Urinary bladder (tissue), 4 donors: ENCODE results near the gene ELAVL4. TPM values are rescaled to one million over a fixed set of nuclear protein-coding genes. Genes with fewer than 3 reads are reported as not detected.

Experiments
- DNase-seq: peaks from one replicate; pipeline ENCODE4 v3.0.0-alpha.2; 2015; ENCODE audit errors: extremely low spot score
- H3K27ac ChIP-seq: one replicate; pipeline ENCODE4 v1.5.1; 2013; ENCODE audit warnings: low read depth, mild to moderate bottlenecking, moderate library complexity
- H3K36me3 ChIP-seq: one replicate; pipeline ENCODE4 v1.6.1; 2013; ENCODE audit warnings: mild to moderate bottlenecking, moderate library complexity; ENCODE audit not compliant: insufficient read depth
- H3K4me1 ChIP-seq: one replicate; pipeline ENCODE4 v1.6.1; 2013; ENCODE audit warnings: mild to moderate bottlenecking, moderate library complexity; ENCODE audit not compliant: insufficient read depth
- H3K4me3 ChIP-seq: one replicate; pipeline ENCODE4 v1.5.1; 2013; ENCODE audit warnings: low read depth, low read length
- WGBS: extraction: QIAGEN DNeasy Blood & Tissue Kit; methylation state at CpG from one replicate; pipeline ENCODE4 v1.1.7; 2013; 5-methylcytosine and 5-hydroxymethylcytosine counted together
- polyA plus RNA-seq: library from polyadenylated mRNA; stranded (reverse); fragments of 200-250 nt; gene quantifications from one replicate; pipeline ENCODE4 v1.2.3, GENCODE V29; 2013
- total RNA-seq: library from RNA; depleted of rRNA; stranded (reverse); fragments of >200 nt; gene quantifications from one replicate; pipeline ENCODE4 v1.2.3, GENCODE V29; 2014
- donor health status: healthy with polysubstance abuse.
- donor health status: healthy.

The ELAVL4 gene
- total RNA-seq, result 5.7 TPM
- polyA plus RNA-seq, result 1.2 TPM

DNA sequence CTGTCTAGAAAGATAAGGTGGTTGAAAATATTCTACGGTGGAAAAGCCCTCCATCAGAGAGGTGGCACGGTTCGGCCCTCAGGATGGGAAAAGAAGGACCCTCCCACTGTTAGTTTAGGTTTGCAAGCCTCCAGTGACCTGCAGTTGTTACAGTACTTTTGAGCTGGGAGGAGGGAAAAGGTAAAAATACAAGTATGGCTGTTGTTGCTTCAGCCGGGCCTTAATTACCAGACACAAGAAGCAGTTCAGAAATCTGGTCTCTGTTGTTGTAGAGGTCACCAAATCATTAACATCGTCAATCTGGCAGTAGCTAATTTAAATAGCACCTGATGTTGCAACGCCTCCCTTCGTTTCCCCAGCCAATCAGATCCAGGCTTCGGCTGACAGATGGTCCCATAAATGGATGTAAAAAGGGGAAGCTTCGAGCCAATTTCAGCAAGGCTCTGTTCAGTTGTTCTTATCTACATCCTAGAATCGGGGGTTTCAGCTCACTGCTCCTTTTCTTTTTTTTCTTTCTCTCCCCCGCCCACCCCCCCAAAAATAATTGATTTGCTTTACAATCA, at the start of gene ELAVL4:
TSS of gene ELAVL4 (plus strand) at position 424 of the 563 bp plus-strand sequence. CDS start 270 bp downstream, outside the sequence.
- WGBS, result 43% methylated on average over 11 of the region's 11 CpGs
- no peak for DNase-seq
- no peak within 1 kb of the TSS for H3K4me3 ChIP-seq

DNA sequence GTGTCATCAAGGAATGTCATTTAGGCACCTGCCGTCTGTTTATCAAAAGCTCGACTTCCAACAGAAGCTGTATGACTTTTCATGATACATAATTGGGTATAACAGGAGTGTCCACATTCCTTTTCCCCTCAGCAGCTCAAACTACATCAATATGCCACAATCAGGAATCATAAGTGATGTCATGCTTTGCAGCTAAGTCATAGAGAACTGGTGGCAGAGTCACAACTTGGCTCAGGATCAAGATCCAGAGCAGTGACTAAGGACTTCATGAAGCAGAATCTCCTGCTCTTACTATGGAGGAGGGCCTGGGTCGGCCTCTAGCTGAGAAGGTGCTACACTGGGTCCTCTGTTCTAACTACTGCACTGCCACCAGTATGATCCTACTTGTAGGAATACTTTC, 48.4 kb upstream of the ELAVL4 start:
- H3K4me1 ChIP-seq, result no peaks in the 10 kb centered on the region
- no peak overlapping the region for H3K4me3 ChIP-seq
- whole genome bisulfite sequencing, result 76% methylated on average over 3 of the region's 3 CpGs
- H3K27ac ChIP-seq, result no peak overlapping the region
- DNase-seq, result no peak
- H3K36me3 ChIP-seq, result no peaks in the 10 kb centered on the region

More for the DNA sequence above, at the start of gene ELAVL4:
- H3K4me1 ChIP-seq, result no peaks in the 10 kb centered on the region
- no peak within 1 kb of the TSS for H3K27ac ChIP-seq
- H3K36me3 ChIP-seq, result no peaks in the 10 kb centered on the region

DNA sequence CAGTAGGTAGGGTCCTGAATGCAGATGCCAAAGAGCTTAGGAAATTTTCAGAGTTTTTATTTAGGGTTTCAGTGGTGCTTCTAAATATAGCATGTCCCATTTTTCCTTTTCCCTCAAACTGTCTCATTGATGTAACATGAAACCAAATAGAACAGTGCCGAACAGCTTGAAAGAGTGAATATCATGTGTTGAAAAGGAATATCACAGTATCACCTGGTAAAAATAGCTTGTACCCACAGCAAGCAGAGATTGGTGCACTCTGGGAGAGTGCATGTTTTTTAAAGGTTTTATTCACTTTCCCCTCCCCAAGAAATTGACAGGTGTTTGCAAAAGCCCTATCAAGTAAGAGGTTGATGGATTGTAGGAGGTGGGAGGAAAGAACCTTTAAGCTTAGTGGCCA, 41.9 kb upstream of the ELAVL4 start:
- H3K4me1 ChIP-seq, result no peaks in the 10 kb centered on the region
- H3K27ac ChIP-seq, result no peak overlapping the region
- no peaks in the 10 kb centered on the region for H3K36me3 ChIP-seq
- WGBS, result 31% methylated on average over 1 of the region's 1 CpG
- H3K4me3 ChIP-seq, result no peak overlapping the region
- DNase-seq, result no peak

DNA sequence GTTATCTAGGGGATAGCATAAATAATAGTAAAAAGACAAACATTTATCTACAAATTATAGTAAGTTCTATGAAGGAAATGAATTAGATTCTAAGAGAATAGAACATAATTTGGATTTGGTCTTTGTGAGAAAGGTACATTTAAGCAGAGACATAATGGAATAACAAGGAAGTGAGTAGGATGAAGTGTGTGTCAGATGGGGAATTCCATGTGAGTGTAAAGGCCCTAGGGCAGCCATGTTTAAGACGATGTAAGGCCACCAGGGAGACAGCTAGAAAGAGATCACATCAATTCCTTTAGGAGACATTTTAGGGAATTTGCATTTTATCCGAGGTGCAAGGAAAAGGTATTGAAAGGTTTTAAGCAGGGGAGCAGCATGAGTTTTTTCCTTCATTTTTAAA, 33.8 kb upstream of the ELAVL4 start:
- WGBS, result 73% methylated on average over 2 of the region's 2 CpGs
- no peak for DNase-seq
- Histone ChIP-seq H3K4me3 (no peak overlapping the region), H3K27ac (no peak overlapping the region), H3K36me3 (no peaks in the 10 kb centered on the region), H3K4me1 (peaks cover 1% of the 10 kb centered on the region)

DNA sequence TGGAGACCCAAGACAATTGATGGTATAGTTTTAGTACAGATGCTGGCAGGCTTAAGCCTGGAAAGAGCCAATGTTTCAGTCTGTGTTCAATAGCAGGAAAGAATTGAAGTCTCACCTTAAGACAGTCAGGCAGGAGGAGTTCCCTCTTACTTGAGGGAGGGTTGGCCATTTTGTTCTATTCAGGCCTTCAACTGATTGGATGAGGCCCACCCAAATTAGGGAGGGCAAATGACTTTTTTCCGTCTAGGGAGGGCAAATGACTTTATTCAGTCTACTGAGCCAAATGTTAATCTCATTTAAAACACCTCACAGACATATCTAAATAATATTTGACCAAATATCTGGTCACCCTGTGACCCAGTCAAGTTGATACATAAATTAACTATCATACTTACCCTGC, 31.4 kb upstream of the ELAVL4 start:
- Histone ChIP-seq H3K36me3 (no peaks in the 10 kb centered on the region), H3K27ac (no peak overlapping the region), H3K4me3 (no peak overlapping the region), H3K4me1 (peaks cover 1% of the 10 kb centered on the region)
- DNase-seq, result no peak
- 83% methylated on average over 1 of the region's 1 CpG for WGBS

DNA sequence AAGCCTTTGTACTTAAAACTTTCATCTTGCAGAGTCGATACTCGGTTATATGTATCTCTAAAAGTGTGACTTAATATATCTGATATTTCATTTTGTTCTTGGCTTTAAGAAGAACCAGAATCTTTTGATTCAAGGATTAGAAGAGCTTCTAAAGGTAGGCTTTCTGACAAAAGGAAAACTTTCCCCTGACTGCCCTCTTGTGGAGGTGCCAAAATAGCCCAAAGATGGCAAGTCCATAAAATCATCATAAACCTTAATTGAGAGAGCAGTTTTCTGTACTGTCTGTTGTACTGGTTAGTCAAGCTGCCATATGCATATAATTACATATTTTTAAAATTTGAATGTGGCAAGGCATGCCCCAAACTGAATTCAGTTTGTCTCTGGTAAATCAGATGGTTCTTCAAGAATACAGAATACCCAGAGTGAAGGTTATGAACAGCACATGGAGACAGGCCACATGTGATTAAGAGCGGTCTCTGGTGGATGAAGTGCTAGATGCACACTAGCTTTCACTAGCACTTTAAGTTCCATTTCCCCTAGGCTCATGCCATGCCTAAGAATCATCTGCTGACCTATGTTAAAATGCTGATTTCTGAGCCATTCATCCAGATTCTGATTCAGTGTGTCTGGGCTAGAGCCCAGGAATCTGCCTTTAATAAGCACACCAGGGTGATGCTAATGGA, 27.7 kb upstream of the ELAVL4 start:
- Histone ChIP-seq H3K4me1 (no peaks in the 10 kb centered on the region), H3K4me3 (no peak overlapping the region)
- 69% methylated on average over 3 of the region's 3 CpGs for WGBS

DNA sequence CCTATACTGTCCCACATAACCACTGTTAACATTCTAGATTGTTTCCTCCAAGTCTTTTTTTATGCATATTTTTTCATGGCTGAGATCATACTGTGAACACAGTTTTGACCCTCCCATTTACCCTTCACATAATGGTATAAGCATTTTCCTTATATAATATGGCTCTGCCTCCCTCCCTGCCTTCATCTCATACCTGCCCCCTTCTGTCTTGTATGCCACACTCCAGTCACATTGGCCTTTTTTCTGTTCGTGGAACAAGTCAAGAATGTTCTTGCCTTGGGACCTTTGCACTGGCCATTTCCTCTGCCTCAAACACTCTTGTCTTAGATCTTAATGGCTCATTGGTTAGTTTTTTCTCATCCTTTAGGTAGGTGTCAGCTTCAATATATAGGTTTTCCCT, 24.3 kb upstream of the ELAVL4 start:
- Histone ChIP-seq H3K27ac (no peak overlapping the region), H3K4me1 (no peaks in the 10 kb centered on the region), H3K4me3 (no peak overlapping the region), H3K36me3 (no peaks in the 10 kb centered on the region)
- WGBS, result 48% methylated on average over 1 of the region's 1 CpG
- no peak for DNase-seq

More for the DNA sequence above, 27.7 kb upstream of the ELAVL4 start:
- DNase-seq, result no peak
- H3K27ac ChIP-seq, result no peak overlapping the region
- H3K36me3 ChIP-seq, result no peaks in the 10 kb centered on the region

DNA sequence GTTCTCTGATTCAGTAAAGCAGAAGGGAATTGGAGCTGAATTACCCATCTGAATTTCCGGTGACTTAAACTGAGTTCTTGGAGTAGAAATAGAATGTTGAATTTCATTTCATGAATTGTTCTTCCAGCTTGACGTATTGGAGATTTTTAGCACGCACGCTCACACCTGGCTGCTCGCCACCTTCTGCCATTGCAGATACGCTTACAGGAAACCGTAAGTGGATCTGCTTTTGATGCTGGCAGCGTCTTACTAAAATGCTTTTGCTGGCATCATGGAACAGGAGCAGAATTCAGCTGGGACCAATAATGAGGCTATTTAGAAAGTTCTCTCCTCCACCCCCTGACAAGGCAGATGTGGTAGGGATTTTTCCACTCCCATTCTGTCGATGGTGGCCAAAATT, 17.7 kb upstream of the ELAVL4 start:
- Histone ChIP-seq H3K36me3 (no peaks in the 10 kb centered on the region), H3K27ac (no peak overlapping the region), H3K4me1 (no peaks in the 10 kb centered on the region), H3K4me3 (no peak overlapping the region)
- no peak for DNase-seq
- 80% methylated on average over 9 of the region's 9 CpGs for WGBS

DNA sequence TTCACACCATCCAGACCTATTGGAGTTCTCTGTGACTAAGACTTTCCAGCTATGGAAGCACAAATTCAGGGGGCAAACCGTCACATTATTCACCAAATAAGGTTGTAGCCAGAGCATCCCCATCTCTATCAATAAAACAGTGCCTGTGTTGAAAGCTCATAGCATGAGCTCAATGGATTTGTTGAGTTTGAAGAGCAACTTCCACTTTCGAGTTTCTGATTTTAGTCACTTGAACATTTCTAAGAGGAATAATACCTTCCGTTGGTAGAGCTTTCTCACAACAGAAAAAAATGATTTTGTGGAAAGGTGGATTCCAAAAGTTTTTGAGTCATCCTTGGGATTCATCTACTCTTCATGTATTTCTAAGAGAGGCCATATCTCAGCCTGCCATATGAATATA, 13.0 kb upstream of the ELAVL4 start:
- H3K36me3 ChIP-seq, result no peaks in the 10 kb centered on the region
- no peak for DNase-seq
- H3K27ac ChIP-seq, result no peak overlapping the region
- H3K4me1 ChIP-seq, result no peaks in the 10 kb centered on the region
- 77% methylated on average over 3 of the region's 3 CpGs for WGBS
- H3K4me3 ChIP-seq, result no peak overlapping the region

DNA sequence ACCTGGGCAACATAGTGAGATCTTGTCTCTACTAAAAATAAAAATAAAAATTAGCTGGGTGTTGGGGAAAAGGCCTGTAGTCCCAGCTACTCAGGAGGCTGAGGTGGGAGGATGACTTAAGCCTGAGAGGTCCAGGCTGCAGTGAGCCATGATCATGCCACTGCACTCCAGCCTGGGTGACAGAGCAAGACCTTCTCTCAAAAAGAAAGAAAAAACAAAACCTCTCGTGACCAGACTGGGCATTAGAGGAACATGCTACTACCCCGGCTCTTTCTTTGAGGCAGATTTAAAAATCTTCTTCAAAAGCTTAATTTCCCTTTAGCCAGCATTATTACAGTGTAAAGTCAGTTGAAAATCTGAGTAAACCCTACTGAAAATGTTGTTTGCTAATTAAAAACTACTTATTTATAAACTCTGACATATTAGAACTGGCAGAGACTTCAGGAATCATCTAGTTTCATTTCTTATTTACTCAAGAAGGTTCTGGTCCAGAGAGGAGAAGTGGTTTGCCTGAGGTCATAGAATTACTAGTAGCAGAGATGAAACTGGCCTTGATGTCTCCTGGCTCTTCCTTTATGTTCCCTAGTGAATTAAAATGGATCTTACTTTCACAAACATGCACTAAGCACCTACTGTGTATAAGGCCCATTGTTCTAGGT, 11.6 kb upstream of the ELAVL4 start:
- 81% methylated on average over 2 of the region's 2 CpGs for WGBS
- H3K4me1 ChIP-seq, result no peaks in the 10 kb centered on the region
- H3K4me3 ChIP-seq, result no peak overlapping the region
- H3K27ac ChIP-seq, result no peak overlapping the region
- H3K36me3 ChIP-seq, result no peaks in the 10 kb centered on the region
- DNase-seq, result no peak

DNA sequence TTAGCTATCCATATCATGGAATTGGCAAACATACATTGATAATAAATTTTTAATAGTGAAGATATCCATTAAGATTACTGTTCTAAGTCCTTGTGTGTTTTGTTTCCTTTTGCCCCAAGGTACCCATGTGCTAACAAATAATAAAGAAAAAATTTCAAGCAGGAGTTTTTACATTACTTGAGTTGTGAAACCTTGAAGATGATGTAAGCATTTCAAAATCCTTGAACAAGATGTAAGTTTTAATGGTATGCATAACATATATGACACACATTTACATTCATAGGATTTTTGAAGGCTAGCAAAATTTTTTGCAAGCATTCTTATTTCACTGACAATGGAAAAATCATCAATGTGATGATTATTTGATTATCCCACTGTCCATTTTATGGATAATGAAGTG, 10.9 kb upstream of the ELAVL4 start:
- Histone ChIP-seq H3K36me3 (no peaks in the 10 kb centered on the region), H3K4me1 (no peaks in the 10 kb centered on the region), H3K27ac (no peak overlapping the region), H3K4me3 (no peak overlapping the region)
- DNase-seq, result no peak

DNA sequence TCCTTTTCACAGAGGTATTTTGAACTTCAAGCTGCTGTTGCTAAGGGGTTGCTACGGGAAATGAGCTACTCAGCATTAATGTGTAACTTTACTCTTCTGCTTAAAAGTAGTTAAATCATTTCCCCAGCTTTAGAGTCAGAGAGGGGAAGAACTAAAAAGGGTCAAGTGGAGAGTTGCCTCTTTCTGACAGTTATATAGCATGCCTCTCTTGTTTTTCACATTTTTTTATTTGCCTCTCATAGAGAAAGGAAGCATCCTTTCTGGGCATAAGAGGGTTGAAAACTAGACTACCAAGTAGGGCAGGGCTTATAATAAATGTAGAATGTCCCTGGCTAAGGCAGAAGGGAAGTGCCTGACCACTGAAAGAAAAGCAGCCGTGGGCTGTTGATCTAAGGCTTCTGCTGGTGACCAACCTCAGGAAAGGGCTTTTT, 10.1 kb upstream of the ELAVL4 start:
- DNase-seq, result no peak
- WGBS, result 30% methylated on average over 2 of the region's 2 CpGs
- no peaks in the 10 kb centered on the region for H3K4me1 ChIP-seq
- no peaks in the 10 kb centered on the region for H3K36me3 ChIP-seq
- H3K4me3 ChIP-seq, result no peak overlapping the region
- H3K27ac ChIP-seq, result no peak overlapping the region

DNA sequence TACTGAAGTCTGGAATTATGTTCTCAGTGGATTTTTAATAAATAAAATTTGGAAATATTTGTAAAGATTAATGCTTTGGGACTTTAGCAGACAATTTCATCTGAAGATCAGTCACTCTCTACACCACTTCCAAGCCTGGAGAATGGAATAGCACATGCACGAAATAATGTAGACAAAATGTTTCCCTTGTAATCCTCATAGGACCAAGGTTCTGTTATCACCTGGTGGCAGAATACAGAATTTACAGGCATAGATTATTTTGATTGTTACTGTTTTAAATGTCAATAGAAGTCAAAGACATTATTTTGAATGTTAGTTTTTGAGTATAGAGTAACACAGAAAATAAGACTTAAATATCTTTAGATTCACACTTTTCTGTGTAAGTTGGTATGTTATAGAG, 9.1 kb upstream of the ELAVL4 start:
- 70% methylated on average over 1 of the region's 1 CpG for WGBS
- Histone ChIP-seq H3K27ac (no peak overlapping the region), H3K36me3 (no peaks in the 10 kb centered on the region), H3K4me1 (no peaks in the 10 kb centered on the region), H3K4me3 (no peak overlapping the region)
- no peak for DNase-seq

DNA sequence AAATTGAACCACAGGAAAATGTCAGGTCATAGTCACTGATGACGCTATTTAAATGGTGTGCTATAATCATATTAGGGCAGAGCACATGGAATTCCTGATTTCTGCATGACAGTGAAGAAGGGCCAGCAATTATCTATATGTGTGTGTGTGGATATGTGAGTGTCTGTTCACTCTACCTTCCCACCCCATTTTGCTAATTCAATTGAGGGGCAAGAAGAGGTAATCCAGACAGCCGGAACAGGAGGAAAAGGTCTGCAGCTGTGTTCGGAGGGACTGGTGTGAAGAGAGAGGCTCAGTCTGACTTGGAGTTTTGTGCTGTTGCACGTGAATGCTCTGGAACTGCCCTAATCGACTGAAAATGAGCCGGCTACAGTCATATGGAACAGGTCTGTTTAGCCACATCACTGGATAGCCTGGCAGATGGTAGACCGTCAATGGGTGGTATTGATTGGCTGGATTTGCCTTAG, 5.1 kb upstream of the ELAVL4 start:
- Histone ChIP-seq H3K27ac (no peak overlapping the region), H3K4me1 (no peaks in the 10 kb centered on the region), H3K4me3 (no peak overlapping the region), H3K36me3 (no peaks in the 10 kb centered on the region)
- DNase-seq, result no peak
- WGBS, result 58% methylated on average over 7 of the region's 7 CpGs
